H9 (cell line): ENCODE data around the gene COL23A1. TPM values are rescaled to one million over a fixed set of nuclear protein-coding genes. Genes with fewer than 3 reads are reported as not detected.

Source experiments
- DNase-seq: peaks from one replicate; pipeline ENCODE4 v3.0.0-alpha.2; 2017
- H2AFZ ChIP-seq: one replicate; pipeline ENCODE4 v1.6.1; 2013; ENCODE audit warnings: mild to moderate bottlenecking, low read length, control low read depth, moderate library complexity
- H2AK5ac ChIP-seq: 2 replicates; pipeline ENCODE4 v1.6.1; 2013; ENCODE audit warnings: low read length, control low read depth, mixed read lengths; ENCODE audit not compliant: insufficient read length
- H2BK120ac ChIP-seq: one replicate; pipeline ENCODE4 v1.6.1; 2013; ENCODE audit warnings: low read depth, mild to moderate bottlenecking, low read length, control low read depth, inconsistent platforms; ENCODE audit not compliant: poor library complexity, severe bottlenecking
- H2BK12ac ChIP-seq: 2 replicates; pipeline ENCODE4 v1.6.1; 2013; ENCODE audit warnings: low read length, control low read depth, mixed read lengths, low read depth; ENCODE audit not compliant: insufficient read length
- H2BK15ac ChIP-seq: 2 replicates; pipeline ENCODE4 v1.6.1; 2013; ENCODE audit warnings: low read depth, low read length, control low read depth
- H2BK20ac ChIP-seq: one replicate; pipeline ENCODE4 v1.6.1; 2013; ENCODE audit warnings: low read depth, mild to moderate bottlenecking, low read length, control low read depth, inconsistent platforms; ENCODE audit not compliant: poor library complexity, severe bottlenecking
- H2BK5ac ChIP-seq: 2 replicates; pipeline ENCODE4 v1.6.1; 2013; ENCODE audit warnings: low read length, control low read depth, mixed read lengths; ENCODE audit not compliant: insufficient read length
- H3K14ac ChIP-seq: 2 replicates; pipeline ENCODE4 v1.6.1; 2013; ENCODE audit warnings: low read length, control low read depth; ENCODE audit not compliant: insufficient read depth
- H3K18ac ChIP-seq: 2 replicates; pipeline ENCODE4 v1.6.1; 2013; ENCODE audit warnings: low read depth, mild to moderate bottlenecking, mixed read lengths, low read length, control low read depth; ENCODE audit not compliant: insufficient read length
- H3K23ac ChIP-seq: 2 replicates; pipeline ENCODE4 v1.6.1; 2013; ENCODE audit warnings: low read length, control low read depth, mixed read lengths, low read depth; ENCODE audit not compliant: insufficient read length
- H3K23me2 ChIP-seq: 2 replicates; pipeline ENCODE4 v1.6.1; 2013; ENCODE audit warnings: low read depth, mild to moderate bottlenecking, mixed read lengths, low read length, control low read depth; ENCODE audit not compliant: insufficient read length, poor library complexity, severe bottlenecking
- H3K27ac ChIP-seq: 2 replicates; pipeline ENCODE4 v1.5.1; 2013; ENCODE audit warnings: low read length, control low read depth, mixed read lengths, low read depth; ENCODE audit not compliant: insufficient read length
- H3K27me3 ChIP-seq: 2 replicates; pipeline ENCODE4 v1.6.1; 2013; ENCODE audit warnings: low read length, control low read depth, inconsistent platforms; ENCODE audit not compliant: insufficient read depth
- H3K4ac ChIP-seq: 2 replicates; pipeline ENCODE4 v1.6.1; 2013; ENCODE audit warnings: low read depth, mild to moderate bottlenecking, control low read depth, inconsistent platforms, low read length, moderate library complexity
- H3K4me1 ChIP-seq: 2 replicates; pipeline ENCODE4 v1.6.1; 2013; ENCODE audit warnings: low read length, control low read depth, inconsistent platforms; ENCODE audit not compliant: insufficient read depth
- H3K4me2 ChIP-seq: 2 replicates; pipeline ENCODE4 v1.6.1; 2013; ENCODE audit warnings: low read length, control low read depth, mixed read lengths; ENCODE audit not compliant: insufficient read length, insufficient read depth
- H3K56ac ChIP-seq: 2 replicates; pipeline ENCODE4 v1.6.1; 2013; ENCODE audit warnings: low read depth, mild to moderate bottlenecking, mixed read lengths, low read length, control low read depth; ENCODE audit not compliant: insufficient read length
- H3K79me1 ChIP-seq: 2 replicates; pipeline ENCODE4 v1.6.1; 2013; ENCODE audit warnings: low read depth, mild to moderate bottlenecking, moderate library complexity, low read length, control low read depth, inconsistent platforms; ENCODE audit not compliant: insufficient read depth, poor library complexity, severe bottlenecking
- H3K79me2 ChIP-seq: 2 replicates; pipeline ENCODE4 v1.6.1; 2013; ENCODE audit warnings: low read length, control low read depth, inconsistent platforms; ENCODE audit not compliant: insufficient read depth
- H3K9ac ChIP-seq: 2 replicates; pipeline ENCODE4 v1.6.1; 2013; ENCODE audit warnings: low read length, control low read depth, mixed read lengths; ENCODE audit not compliant: insufficient read length; ENCODE audit errors: extremely low read depth
- H3K9me3 ChIP-seq: one replicate; pipeline ENCODE4 v1.6.1; 2013; ENCODE audit warnings: low read depth, low read length, inconsistent platforms; ENCODE audit not compliant: control insufficient read depth
- H3T11ph ChIP-seq: one replicate; pipeline ENCODE4 v1.6.1; 2013; ENCODE audit warnings: mild to moderate bottlenecking, low read length, control low read depth, inconsistent platforms
- H4K20me1 ChIP-seq: one replicate; pipeline ENCODE4 v1.6.1; 2013; ENCODE audit not compliant: control insufficient read depth, insufficient read length, insufficient read depth
- H4K5ac ChIP-seq: 2 replicates; pipeline ENCODE4 v1.6.1; 2013; ENCODE audit warnings: low read depth, mild to moderate bottlenecking, mixed read lengths, low read length, control low read depth; ENCODE audit not compliant: insufficient read length
- H4K8ac ChIP-seq: replicated peaks from 2 replicates; pipeline ENCODE4 v1.6.1; 2013; ENCODE audit warnings: low read length, control low read depth, mixed read lengths, low read depth; ENCODE audit not compliant: insufficient read length
- H4K91ac ChIP-seq: 2 replicates; pipeline ENCODE4 v1.6.1; 2013; ENCODE audit warnings: low read depth, mild to moderate bottlenecking, moderate library complexity, mixed read lengths, low read length, control low read depth; ENCODE audit not compliant: insufficient read length
- H3K27ac Mint-ChIP-seq, 3 experiments: 2 replicates in 2 of 3; 3 replicates in 1 of 3; pipeline ENCODE4 v1.8.0; 2020 to 2021; ENCODE audit warnings: mixed read lengths in 3 of 3, mild to moderate bottlenecking in 1 of 3, moderate library complexity in 1 of 3
- H3K27me3 Mint-ChIP-seq: 2 replicates; pipeline ENCODE4 v1.8.0; 2021; ENCODE audit warnings: low read depth, mild to moderate bottlenecking, moderate library complexity, mixed read lengths
- H3K36me3 Mint-ChIP-seq, 3 experiments: 2 replicates in 2 of 3; 3 replicates in 1 of 3; pipeline ENCODE4 v1.8.0; 2020 to 2021; ENCODE audit warnings: low read depth in 3 of 3, mixed read lengths in 3 of 3; ENCODE audit not compliant: insufficient read depth in 1 of 3
- H3K4me1 Mint-ChIP-seq, 2 experiments: 2 replicates each; pipeline ENCODE4 v1.8.0; 2020; ENCODE audit warnings: mixed read lengths in 2 of 2
- H3K4me3 Mint-ChIP-seq, 2 experiments: 2 replicates in 1 of 2; 3 replicates in 1 of 2; pipeline ENCODE4 v1.8.0; 2020 to 2021; ENCODE audit warnings: mild to moderate bottlenecking in 2 of 2, mixed read lengths in 2 of 2, moderate library complexity in 1 of 2
- H3K9me3 Mint-ChIP-seq, 2 experiments: 2 replicates in 1 of 2; 3 replicates in 1 of 2; pipeline ENCODE4 v1.8.0; 2020; ENCODE audit warnings: mild to moderate bottlenecking in 2 of 2, mixed read lengths in 2 of 2, moderate library complexity in 1 of 2
- CTCF ChIP-seq: fragments of 200-600 bp; sonication (generic); conservative IDR thresholded peaks from 3 replicates; pipeline ENCODE4 v1.8.0; 2021; ENCODE audit warnings: antibody characterized with exemption, mild to moderate bottlenecking
- WGBS: extraction: QIAGEN DNeasy Blood & Tissue Kit; methylation state at CpG from one replicate; pipeline ENCODE4 v1.1.7; 2013; ENCODE audit warnings: missing lambda C conversion rate, low lambda C conversion rate, mixed read lengths; ENCODE audit not compliant: insufficient read length; ENCODE audit errors: extremely low coverage; 5-methylcytosine and 5-hydroxymethylcytosine counted together
- total RNA-seq: library from RNA; stranded (reverse); gene quantifications from 2 replicates; pipeline ENCODE4 v1.2.1, GENCODE V29; 2021

The COL23A1 gene
- total RNA-seq, 1 experiment from 2014 or later: 2.6 TPM

DNA sequence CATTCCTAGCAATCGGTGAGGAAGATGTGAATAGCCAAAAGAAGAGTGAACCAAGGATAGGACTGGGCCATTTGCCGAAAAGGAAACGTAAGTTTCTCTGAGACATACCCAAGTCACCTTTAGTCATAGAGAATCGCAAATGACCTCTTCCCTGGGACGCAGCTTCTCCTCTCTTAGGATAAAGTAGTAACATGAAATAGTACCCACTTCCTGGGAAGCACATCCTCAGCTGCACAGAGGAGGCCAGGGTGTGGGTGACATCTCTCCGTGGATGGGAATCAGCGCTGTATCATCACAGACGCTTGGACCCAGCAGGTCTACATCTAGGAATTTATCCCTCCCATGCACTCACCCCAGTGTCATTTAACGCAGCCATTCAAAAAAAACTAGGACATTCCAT is 236.7 kb downstream of the COL23A1 start:
- Histone ChIP-seq H3K9me3 (no peaks in the 10 kb centered on the region), H3K18ac (no peak overlapping the region), H3K27ac (no peak overlapping the region), H2BK12ac (no peak overlapping the region), H2AFZ (no peak overlapping the region), H3K4me2 (no peak overlapping the region), H2BK15ac (no peak overlapping the region), H3K27me3 (no peaks in the 10 kb centered on the region), H4K8ac (no peak overlapping the region), H4K5ac (no peak overlapping the region), H2BK20ac (no peak overlapping the region), H3K79me2 (peaks cover 2% of the 10 kb centered on the region; the same call in 1 of the 2 replicates), H3T11ph (no peak overlapping the region), H2BK120ac (no peak overlapping the region), H3K9ac (no peak overlapping the region), H3K4me1 (0 out of 2 replicates have a peak, but pooled peaks cover 3% of the 10 kb centered on the region), H2AK5ac (no peak overlapping the region), H3K23ac (no peak overlapping the region), H3K56ac (no peak overlapping the region), H3K79me1 (no peaks in the 10 kb centered on the region), H3K23me2 (no peaks in the 10 kb centered on the region), H4K20me1 (no peaks in the 10 kb centered on the region), H3K4ac (no peak overlapping the region), H4K91ac (no peak overlapping the region), H2BK5ac (no peak overlapping the region), H3K14ac (no peak overlapping the region)
- Mint-ChIP-seq H3K4me3 (no peak overlapping the region), H3K36me3 (no peaks in the 10 kb centered on the region), H3K4me1 (peaks cover 38 to 67% of the 10 kb centered on the region in 2 experiments), H3K9me3 (peaks cover 0 to 7% of the 10 kb centered on the region in 2 experiments; a peak in 2 of 5 replicates), H3K27ac (no peak overlapping the region), H3K27me3 (no peaks in the 10 kb centered on the region; the same call in 1 of the 2 replicates)
- no peak for DNase-seq
- no peak for TF ChIP-seq CTCF
- no CpG with 5 or more reads among the region's 9 CpGs for WGBS
